ENCODE measurements around the gene MAGI1. TPM values are rescaled to one million over a fixed set of nuclear protein-coding genes. Genes with fewer than 3 reads are reported as not detected.

MAGI1 gene
- total and polyA plus RNA-seq, 2 donors (not counting 1 experiment from before 2014, with no cell fraction given): 0.10 to 0.22 TPM

DNA sequence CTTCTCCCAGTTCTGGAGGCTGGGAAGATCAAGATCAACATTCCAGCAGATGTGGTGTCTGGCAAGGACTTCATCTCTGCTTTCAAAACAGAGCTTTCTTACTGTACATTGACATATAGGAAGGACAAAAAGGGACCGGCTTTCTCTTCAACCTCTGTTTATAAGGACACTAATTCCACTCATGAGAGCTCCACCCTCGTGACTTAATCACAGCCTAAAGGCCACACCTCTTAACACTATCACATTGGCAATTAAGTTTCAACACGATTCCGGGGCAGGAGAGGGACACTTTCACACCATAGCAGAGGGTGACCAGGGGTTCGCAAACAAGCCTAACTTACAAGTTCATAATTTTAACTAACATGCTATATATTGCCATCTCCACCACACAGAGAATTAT is 231.5 kb downstream of the MAGI1 start:
- Histone ChIP-seq H3K27ac (ENCODE audit: low read length in 2 of 2) (no peak overlapping the region), H3K9ac (ENCODE audit: low read length) (no peak overlapping the region), H3K36me3 (replicated peaks in 1 of 2; ENCODE audit: control extremely low read depth in 1 of 2, control insufficient read depth in 1 of 2, extremely low read depth in 1 of 2, insufficient read depth in 2 of 2, low read length in 1 of 2) (no peaks in the 10 kb centered on the region), H4K20me1 (ENCODE audit: control insufficient read depth, insufficient read depth, low read length, poor library complexity, severe bottlenecking) (no peaks in the 10 kb centered on the region), H3K4me2 (replicated peaks; ENCODE audit: low read depth, low read length, poor library complexity, severe bottlenecking) (no peak overlapping the region), H3K4me3 (ENCODE audit: control extremely low read depth in 1 of 5, extremely low read depth in 1 of 5, insufficient read depth in 1 of 5, low read depth in 2 of 5, low read length in 4 of 5) (no peak overlapping the region), H3K27me3 (replicated peaks in 1 of 4; ENCODE audit: control extremely low read depth in 1 of 4, control insufficient read depth in 3 of 4, insufficient read depth in 4 of 4, low read length in 3 of 4) (no peaks in the 10 kb centered on the region), H3K4me1 (ENCODE audit: control insufficient read depth in 2 of 2, insufficient read depth in 2 of 2, low read length in 2 of 2) (no peaks in the 10 kb centered on the region), H3K79me2 (ENCODE audit: control insufficient read depth, insufficient read depth, low read length) (no peaks in the 10 kb centered on the region), H2AFZ (ENCODE audit: insufficient read depth, low read depth, low read length, poor library complexity, severe bottlenecking) (no peak overlapping the region), H3K9me3 (ENCODE audit: control extremely low read depth in 1 of 3, control insufficient read depth in 2 of 3, insufficient read depth in 1 of 3, low read length in 2 of 3) (peaks cover 0 to 3% (median 0%) of the 10 kb centered on the region in 3 donors)
- H3K4me1 Mint-ChIP-seq: no peaks in the 10 kb centered on the region
- intact Hi-C loops (cut with micrococcal nuclease): no loop called here
- ChIA-PET POLR2A (no interaction called here), CTCF (no interaction called here)
- DNase-seq: no peak
- no peak for ATAC-seq (ENCODE audit: low read depth)
- H3K4me3 Mint-ChIP-seq: no peak overlapping the region
- TF ChIP-seq, protein P1, sequence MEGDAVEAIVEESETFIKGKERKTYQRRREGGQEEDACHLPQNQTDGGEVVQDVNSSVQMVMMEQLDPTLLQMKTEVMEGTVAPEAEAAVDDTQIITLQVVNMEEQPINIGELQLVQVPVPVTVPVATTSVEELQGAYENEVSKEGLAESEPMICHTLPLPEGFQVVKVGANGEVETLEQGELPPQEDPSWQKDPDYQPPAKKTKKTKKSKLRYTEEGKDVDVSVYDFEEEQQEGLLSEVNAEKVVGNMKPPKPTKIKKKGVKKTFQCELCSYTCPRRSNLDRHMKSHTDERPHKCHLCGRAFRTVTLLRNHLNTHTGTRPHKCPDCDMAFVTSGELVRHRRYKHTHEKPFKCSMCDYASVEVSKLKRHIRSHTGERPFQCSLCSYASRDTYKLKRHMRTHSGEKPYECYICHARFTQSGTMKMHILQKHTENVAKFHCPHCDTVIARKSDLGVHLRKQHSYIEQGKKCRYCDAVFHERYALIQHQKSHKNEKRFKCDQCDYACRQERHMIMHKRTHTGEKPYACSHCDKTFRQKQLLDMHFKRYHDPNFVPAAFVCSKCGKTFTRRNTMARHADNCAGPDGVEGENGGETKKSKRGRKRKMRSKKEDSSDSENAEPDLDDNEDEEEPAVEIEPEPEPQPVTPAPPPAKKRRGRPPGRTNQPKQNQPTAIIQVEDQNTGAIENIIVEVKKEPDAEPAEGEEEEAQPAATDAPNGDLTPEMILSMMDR (IDR thresholded peaks at IDR 0.05): no peak
- TF ChIP-seq EZH2 (IDR thresholded peaks at IDR 0.05; ENCODE audit: borderline replicate concordance, insufficient read depth, low read depth, low read length, poor library complexity, severe bottlenecking): no peak
- peaks cover 2% of the 10 kb centered on the region for H3K27me3 Mint-ChIP-seq
- no peak overlapping the region for H3K27ac Mint-ChIP-seq
- no peaks in the 10 kb centered on the region for H3K9me3 Mint-ChIP-seq (ENCODE audit: insufficient read depth)
- WGBS (ENCODE audit: insufficient coverage): 93% methylated on average over 2 of the region's 5 CpGs

DNA sequence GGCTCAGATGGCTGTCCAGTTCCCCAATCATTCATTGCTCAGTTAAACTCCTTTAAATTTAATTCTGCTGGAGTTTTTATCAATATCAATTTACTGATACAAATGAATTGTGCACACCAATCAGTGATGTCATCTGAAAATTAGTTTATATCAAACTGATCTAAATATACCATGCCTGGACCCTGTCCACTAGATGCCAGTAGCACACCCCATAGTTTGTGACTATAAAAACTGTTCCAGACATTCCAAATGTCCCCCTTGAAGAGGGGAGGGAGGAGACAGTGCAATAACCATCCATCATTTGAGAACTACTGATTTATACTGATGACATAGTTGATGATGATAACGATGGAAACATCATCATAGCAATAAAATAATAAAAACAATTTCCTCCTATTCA is 232.1 kb downstream of the MAGI1 start:
- intact Hi-C loops (cut with micrococcal nuclease): no loop called here
- H3K4me1 Mint-ChIP-seq: no peaks in the 10 kb centered on the region
- Histone ChIP-seq H3K9ac (ENCODE audit: low read length) (no peak overlapping the region), H3K36me3 (replicated peaks in 1 of 2; ENCODE audit: control extremely low read depth in 1 of 2, control insufficient read depth in 1 of 2, extremely low read depth in 1 of 2, insufficient read depth in 2 of 2, low read length in 1 of 2) (no peaks in the 10 kb centered on the region), H3K9me3 (ENCODE audit: control extremely low read depth in 1 of 3, control insufficient read depth in 2 of 3, insufficient read depth in 1 of 3, low read length in 2 of 3) (peaks cover 0 to 4% (median 0%) of the 10 kb centered on the region in 3 donors), H3K4me2 (replicated peaks; ENCODE audit: low read depth, low read length, poor library complexity, severe bottlenecking) (no peak overlapping the region), H3K27me3 (replicated peaks in 1 of 4; ENCODE audit: control extremely low read depth in 1 of 4, control insufficient read depth in 3 of 4, insufficient read depth in 4 of 4, low read length in 3 of 4) (no peaks in the 10 kb centered on the region), H3K79me2 (ENCODE audit: control insufficient read depth, insufficient read depth, low read length) (no peaks in the 10 kb centered on the region), H3K27ac (ENCODE audit: low read length in 2 of 2) (no peak overlapping the region), H4K20me1 (ENCODE audit: control insufficient read depth, insufficient read depth, low read length, poor library complexity, severe bottlenecking) (no peaks in the 10 kb centered on the region), H2AFZ (ENCODE audit: insufficient read depth, low read depth, low read length, poor library complexity, severe bottlenecking) (no peak overlapping the region), H3K4me1 (ENCODE audit: control insufficient read depth in 2 of 2, insufficient read depth in 2 of 2, low read length in 2 of 2) (no peaks in the 10 kb centered on the region), H3K4me3 (ENCODE audit: control extremely low read depth in 1 of 5, extremely low read depth in 1 of 5, insufficient read depth in 1 of 5, low read depth in 2 of 5, low read length in 4 of 5) (no peak overlapping the region)
- no peak overlapping the region for H3K4me3 Mint-ChIP-seq
- WGBS (ENCODE audit: insufficient coverage): no CpG with 5 or more reads among the region's 1 CpG
- ATAC-seq (ENCODE audit: low read depth) (no peak), DNase-seq (no peak)
- H3K27me3 Mint-ChIP-seq: peaks cover 2% of the 10 kb centered on the region
- no peak overlapping the region for H3K27ac Mint-ChIP-seq
- ChIA-PET POLR2A (no interaction called here), CTCF (no interaction called here)
- no peak for TF ChIP-seq EZH2 (IDR thresholded peaks at IDR 0.05; ENCODE audit: borderline replicate concordance, insufficient read depth, low read depth, low read length, poor library complexity, severe bottlenecking)
- TF ChIP-seq, protein P1 (IDR thresholded peaks at IDR 0.05): no peak
- H3K9me3 Mint-ChIP-seq (ENCODE audit: insufficient read depth): no peaks in the 10 kb centered on the region
